SK-N-DZ (cell line): ENCODE results near the gene MOSPD2.

Experiments
- DNase-seq: peaks from one replicate; pipeline ENCODE4 v3.0.0-alpha.2; 2015; ENCODE audit warnings: low spot score

Gene MOSPD2

DNA sequence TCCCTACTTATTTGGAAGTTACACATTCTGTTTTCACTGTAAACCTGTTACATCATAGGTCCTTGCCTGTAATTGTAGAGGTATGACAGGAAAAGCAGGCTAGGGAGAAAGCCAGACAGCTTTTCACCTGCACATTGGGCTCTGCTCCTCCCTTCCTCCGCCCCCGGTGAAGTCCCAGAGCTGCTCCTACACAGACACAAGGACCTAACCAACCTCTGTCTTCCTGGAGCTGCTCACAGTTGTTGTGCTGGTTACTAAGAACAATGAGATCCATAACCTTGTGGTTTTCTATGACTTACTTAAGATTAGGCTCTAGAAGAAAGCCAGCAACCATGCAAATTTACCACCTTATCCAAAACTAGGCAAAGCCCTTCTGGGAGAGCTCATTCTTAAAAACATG, 40.0 kb downstream of the MOSPD2 start:
- DNase-seq: no peak

DNA sequence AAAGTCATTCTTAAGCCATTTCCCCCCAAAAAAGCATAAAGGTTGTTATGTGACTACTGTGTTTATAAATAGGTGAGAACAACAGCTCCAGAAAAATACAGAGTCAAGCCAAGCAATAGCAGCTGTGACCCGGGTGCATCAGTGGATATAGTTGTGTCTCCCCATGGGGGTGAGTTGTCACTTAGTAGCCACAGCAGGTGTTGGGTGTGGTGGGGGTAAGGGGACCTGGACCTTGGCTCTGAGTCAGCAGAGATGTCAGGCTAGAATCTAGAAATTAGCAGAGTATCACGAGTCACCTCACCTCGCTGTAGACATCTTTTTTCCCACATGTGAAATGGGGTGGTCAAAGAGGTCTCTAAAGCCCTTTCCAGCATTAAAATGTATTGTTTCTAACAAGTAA, 42.4 kb downstream of the MOSPD2 start:
- no peak for DNase-seq

DNA sequence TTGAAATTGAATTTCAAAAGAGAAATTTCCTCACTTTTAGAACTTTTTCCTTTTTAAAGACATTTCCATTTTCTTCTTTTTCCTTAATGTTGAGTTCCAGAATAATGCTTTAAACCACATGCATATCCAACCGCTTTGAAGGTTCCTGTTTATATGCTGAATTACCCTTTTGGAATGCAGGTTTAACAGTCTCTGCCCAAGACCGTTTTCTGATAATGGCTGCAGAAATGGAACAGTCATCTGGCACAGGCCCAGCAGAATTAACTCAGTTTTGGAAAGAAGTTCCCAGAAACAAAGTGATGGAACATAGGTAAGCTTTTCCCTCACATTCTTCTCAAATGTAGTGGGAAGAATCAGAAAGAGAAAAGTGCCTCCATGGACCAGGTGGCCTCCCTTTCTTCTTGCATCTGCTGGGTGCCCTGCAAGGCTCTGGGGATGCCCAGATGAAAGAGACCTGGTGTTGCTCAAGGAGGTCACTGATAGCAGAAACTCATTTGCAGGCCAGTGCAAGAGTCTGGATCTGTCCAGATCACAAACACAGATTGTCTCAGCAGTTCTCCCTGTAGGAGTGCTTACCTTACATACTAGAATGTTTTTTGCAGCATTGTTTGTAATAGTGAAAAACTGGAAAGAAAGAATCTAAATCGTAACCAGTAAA, 42.9 kb downstream of the MOSPD2 start:
- DNase-seq: peak; percentile 1

DNA sequence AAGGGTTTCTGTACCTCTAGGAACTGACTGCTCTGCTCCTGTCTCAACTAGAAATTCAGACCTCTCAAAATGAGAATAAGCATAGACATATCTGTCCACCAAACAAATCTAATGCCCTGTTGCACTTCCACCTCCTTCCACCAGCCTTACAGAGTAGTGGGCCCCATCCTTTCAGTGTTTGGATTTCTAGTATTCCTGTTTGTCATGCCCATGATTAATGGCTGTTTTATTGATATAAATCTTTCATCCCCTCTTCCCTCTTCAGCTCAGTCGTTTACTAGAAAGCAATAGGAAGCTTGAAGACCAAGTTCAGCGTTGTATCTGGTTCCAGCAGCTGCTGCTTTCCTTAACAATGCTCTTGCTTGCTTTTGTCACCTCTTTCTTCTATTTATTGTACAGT, 46.2 kb downstream of the MOSPD2 start:
- DNase-seq: no peak

DNA sequence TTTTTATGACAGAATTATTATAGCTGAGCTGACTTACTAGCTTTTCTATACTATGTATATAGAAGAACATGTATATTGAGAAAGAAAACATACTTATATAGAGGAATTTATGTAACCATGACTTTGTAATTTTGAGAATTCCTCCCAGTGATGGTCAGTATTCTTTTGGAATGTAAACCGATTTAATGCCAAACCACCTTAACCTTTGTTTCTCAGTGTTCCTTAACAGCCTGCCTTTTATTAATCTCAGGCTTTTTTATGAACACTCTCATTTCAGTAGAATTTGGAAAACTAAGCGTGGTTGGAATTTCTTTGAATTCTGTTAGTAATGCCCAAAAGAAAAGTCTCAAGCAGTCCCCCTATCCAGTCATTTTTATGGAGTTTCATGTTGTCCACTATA, 47.0 kb downstream of the MOSPD2 start:
- DNase-seq: no peak

DNA sequence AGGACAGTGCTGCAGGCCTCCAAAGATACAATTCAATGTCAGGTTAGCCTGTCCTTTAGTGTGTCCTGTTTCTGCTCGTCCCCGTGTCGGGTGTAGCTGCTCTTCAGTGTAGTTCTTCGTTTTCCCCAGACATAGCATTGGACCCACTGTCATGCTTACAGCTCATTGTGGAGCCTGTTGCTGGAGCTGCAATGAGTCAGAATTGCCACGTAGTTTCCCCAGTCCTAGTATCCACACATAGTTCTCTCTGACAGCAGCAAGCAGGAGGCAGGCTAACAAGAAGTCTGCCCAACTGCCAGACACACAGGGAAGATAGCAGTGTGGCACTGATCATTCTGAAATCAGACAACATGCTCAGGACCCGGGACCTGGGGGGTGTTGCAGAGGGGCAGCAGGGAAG, 49.2 kb downstream of the MOSPD2 start:
- DNase-seq: no peak

DNA sequence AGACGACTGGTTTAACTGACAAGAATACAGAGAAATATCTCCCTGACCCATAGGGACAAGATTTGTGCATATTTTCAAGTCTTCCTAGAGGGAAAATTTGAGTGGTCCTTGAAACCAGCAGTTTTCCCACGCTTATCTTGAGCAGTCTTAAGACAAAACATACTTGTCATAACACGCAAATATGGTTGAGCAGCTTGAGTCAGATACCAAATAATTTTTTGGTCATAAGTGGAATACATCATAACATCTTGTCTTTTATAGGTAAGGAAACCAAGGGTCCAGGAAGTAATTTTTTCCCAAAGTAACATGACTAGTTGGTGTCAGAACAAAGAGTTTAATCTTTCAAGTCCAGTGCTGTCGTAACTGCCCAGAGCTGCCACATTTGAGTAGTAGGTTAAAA, 50.5 kb downstream of the MOSPD2 start:
- no peak for DNase-seq

DNA sequence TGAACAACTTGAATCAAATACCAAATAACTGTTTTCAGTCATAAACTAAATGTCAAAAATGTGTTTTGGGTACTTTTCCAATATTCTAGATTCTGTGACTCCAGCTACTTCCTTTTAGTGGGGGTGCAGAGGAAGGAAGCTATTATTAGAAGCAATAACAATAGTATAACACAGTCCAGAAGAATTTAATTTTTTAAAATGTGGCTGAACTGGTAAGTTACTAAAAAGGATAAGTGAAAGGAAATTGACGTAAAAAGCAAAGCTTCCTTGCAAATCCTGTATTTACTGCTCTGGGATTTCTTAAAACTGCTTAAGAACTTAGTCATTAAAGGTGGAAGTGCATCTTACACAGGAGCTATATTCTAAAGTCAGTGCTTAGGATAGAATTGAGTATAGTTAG, 53.2 kb downstream of the MOSPD2 start:
- no peak for DNase-seq

DNA sequence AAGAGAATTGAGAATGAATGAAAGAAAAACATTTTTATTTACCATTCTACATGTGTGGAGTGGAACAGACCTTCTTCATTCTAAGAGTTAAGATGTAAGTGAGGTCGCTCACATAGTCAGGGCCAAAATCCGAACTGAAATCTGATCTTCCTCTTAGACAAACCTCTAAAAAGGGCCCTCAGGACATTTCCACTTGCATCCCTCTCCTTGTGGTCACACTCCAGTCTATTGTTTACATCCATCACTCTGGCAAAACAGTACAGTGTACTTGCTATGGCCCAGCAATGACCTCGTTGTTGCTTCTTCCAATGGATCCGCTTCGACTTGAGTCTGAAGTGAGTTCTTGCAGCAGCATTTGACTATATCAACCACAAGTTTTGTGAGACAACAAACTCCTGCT, 54.2 kb downstream of the MOSPD2 start:
- DNase-seq: no peak

DNA sequence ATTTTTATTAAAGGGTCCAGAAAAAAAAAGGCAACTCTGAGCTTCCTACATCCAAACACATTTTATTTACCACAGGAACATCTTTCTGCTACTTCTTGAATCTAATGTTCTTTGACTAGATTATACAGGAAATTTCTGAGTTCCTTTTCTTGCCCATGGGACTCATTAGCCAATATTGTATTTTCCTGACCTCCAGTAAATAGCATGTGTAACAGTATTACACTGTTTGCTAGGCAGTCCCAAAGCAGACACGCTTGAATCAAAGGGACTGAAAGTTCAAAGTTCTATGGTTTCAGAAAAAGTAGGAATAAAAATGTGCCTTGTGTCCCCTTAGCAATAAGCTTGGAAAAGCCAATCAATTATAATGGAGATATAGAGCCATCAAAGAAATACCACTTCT, 57.4 kb downstream of the MOSPD2 start:
- DNase-seq: no peak

DNA sequence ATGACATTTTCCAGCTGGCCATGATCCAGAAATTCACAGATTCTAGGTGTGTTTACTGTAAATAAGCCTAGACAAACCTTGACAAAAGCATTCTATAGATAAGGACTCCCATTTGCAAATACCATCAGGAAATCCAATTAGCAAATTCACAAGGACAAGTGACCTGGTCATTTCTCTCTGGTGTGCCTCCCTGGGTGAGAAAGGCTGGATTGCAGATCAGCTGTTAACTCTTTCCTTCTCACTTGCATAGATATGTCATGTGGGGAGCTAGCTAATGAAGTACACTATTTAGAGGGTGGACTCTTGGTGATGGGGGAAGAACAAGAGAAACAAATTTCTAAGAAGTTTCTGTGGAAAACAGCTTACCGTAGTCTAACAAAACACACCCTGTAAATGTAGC, 58.9 kb downstream of the MOSPD2 start:
- no peak for DNase-seq

DNA sequence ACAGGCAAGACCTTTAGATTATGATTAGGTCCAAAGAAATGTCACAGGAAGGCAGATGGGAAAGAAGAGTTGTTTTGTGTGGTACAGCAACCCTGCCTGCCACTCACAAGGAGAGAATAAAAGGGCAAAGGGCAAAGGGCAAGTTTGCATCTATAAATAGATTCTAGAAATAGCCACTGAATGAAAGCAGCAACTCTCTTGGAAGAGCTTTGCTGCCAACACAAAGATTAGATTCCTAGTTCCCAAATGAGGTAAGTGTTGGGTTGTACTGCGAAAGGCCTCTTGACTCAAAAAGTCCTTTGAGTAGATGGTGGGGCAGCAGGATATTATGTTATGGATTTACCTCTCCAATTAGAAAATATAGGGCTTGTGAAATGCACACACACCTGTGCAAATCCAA, 61.2 kb downstream of the MOSPD2 start:
- no peak for DNase-seq

DNA sequence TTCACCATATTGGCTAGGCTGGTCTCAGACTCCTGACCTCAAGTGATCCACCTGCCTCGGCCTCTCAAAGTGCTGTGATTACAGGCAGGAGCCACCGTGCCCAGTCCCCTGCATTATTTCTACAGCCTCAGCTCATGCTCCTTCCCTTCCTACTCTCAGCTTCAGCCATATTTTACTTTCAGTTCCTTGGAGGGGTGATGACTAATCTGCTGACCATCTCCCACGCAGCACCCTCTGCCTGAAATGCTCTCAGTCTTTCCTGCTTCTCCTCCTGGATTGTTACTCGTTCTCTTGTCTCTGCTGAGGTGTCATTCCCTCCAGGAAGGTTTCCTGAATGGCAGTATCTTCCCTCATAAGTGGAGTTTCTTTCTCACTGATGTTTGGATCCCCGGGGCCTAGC, 63.3 kb downstream of the MOSPD2 start:
- no peak for DNase-seq

DNA sequence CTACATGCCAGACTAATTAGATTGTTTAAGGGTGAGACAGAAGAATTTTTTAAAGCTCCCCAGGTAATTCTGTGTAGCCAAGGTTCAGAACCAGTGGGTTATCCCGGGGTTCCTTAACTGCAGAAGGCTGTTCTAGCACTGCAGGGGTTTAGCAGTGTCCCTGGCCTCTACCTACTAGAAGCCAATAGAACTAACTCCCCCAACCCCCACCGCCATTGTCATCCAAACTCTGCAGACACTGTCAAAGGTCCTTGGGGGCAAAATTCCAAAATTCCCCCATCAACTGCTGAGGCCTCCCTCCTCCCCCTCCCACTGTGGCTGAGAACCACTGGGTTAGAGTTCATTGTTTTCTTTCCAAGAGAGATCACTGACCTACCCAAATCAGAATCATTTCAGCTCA, 66.4 kb downstream of the MOSPD2 start:
- no peak for DNase-seq

DNA sequence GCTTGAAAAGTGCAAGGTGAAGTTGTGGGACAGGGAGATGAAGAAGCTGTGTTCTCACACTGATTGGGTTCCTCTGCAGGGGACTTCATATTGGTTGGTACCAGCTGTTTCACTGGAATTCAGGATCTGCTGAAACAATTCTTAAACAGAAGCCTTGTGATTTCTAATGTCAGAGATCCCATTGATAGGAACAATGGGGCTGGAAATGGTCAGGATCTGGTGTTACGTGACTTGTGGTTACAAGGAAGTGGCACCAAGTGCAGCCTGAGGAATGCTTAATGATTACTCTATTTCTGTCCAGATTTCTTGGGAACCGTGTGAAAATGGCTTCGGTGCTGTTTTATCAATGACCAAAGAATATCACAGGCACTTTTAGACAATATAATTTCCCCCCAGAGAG, 68.1 kb downstream of the MOSPD2 start:
- no peak for DNase-seq

DNA sequence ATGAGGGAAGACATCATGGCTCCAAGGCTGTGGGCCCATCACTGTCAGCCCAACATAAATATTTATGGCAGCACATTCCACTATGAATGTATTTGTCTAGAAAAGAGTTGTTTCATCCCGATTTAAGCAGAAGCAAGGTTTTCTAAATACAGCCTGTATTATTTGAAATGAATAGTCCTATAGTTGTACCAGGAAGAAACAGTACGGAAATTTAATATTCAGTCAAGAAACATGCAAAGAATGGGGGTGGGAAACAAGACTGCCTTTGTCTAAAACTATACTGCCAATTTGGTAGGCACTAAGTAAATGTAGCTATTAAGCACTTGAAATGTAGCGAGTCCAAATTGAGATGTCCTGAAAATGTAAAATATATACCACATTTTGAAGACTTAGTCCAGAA, 69.1 kb downstream of the MOSPD2 start:
- DNase-seq: no peak

DNA sequence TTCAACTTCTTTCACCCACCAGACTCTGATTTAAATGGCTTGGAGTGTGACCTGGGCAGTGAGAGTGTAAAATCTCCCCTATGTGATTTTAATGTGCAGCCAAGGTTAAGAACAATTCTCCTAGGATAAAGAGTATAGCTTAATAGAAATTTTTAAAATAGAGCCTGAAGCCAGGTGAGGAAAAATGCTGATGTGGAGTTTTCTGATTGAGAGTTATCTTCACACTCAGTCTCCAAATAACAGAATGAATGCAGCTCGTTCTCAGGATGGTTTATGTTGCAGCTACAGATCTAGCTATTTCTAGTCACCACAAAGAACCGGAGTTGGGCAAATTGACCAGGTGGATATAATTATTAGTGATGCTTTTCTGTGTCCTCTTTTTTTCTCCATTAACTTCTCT, 70.7 kb downstream of the MOSPD2 start:
- DNase-seq: no peak

DNA sequence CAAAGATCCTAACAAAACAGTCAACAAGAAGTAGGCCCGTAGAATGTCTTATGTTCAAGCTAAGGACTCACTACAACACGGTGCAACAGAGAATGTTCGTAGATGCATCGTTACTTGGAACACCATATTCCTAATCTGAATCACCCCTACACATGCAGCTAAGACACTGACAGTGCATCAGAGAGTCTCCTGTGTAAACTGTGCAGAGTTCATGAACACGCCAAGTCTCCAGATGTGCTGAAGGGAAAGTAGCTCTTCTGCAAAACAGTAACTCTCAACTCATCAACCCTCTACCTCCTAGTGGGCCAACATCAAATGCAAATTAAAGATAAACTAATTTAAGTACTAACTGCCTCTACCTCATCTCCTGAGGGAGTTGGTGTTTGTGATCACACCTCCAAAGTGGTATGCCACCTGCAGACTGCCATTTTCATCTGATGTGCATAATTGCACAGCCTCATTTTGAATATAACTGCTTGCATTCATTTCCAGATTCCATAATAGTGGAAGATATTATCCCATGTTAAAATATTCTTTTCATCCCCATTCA, 73.5 kb downstream of the MOSPD2 start:
- no peak for DNase-seq

DNA sequence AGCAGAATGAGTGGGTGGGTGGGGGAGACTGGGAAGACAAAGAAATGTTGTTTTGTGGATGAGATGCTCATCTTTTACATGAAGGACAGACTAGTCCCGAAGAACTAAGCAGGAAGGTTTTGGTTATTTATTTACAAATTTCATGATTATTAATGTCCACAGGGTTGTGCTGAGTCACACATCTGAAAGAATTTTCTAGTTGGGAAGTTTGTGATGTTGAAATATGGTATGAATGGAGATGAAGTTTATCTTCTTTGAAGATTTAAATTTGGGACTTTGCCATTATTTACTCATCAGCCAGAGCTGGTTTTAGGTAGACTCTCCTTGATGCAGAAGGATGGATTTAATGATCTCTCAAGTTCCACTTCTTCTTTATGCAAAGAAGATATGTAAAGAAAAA, 75.5 kb downstream of the MOSPD2 start:
- DNase-seq: no peak

DNA sequence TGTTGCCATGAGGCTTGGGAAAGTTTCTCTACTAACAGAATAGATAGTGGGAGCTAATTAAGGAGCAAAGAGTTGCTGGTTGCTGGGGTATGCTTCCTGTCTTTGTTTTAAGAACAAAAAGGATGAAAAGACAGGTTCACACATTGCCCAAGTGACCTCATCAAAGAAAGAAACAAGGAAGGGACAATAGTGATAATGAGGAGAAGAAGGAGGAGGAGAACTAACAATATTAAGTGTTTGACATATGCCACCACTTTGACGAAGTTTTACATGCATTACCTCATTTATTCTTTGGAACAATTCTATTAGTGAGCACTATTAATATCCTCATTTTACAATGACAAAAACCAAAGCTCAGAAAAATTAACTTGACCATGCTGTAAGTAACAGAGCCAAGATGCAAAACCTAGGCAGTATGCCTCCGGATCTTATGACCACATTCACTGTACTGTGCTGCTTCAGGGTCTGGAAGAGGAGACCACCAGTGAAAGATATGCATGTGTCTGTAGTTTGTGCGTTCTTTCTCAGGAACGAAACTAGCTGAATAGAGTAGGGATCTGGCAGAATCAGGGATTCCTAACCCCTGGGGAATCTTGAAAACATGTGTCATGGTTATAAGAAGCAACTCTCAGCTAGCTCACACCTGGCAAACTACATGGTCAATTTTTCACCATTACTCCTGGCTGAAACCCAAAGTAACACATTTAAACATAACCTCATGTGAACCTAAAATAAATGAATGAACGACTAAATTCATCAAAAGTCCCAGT, 83.8 kb downstream of the MOSPD2 start:
- DNase-seq: no peak

DNA sequence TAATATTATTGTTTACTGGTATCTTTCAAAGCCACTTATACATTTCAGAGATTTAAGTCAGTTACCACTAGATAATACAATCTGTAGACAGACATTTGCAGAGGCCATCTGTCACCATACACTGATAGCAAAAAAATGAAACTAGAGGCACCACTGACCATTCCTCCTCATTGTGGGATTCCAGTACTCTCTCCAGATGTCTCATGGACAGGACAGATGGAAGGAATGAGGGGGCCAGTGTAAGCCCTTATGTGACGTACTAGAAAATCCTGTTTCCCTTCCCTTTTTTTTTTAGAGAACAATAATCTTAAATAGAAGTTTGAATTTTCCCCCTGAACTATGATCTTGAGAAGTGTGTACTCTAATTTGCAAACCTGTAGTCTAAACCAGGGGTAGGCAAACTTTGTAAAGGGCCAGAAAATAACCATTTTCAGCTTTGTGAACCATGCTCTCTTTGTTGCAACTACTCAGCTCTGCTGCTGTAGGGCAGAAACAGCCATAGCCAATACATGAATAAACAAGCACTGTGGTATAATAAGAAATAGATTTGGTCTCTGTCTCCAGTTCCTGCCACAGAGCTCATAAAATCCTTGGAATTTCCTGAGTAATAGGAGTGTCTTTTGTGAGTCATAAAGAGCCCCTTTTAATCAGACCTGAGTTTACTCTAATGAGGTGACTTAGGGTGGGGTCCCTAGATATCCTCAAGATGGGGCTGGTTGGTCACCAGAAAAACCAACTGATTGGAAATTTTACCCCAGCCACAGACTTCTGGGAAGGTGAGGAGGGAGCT, 90.4 kb downstream of the MOSPD2 start:
- DNase-seq: no peak

DNA sequence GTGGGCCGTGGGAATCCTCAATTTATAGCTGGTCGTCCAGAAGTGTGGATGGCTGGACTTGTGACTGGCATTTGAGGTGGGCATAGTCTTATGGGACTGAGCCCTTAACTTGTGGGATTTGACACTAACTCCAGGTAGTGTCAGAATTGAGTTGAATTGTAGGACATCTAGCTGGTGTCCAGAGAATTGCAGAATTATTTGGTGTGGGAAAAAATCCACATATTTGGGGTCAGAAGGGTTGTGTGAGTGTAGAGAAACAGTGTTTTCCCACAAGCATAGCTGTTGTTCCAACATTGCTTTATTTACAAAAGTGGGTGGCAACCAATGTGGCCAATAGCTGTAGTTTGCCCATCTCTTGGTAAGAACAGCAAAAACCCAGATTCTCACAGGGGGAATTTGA, 91.3 kb downstream of the MOSPD2 start:
- DNase-seq: no peak
